Measurements from ENCODE around the gene MERTK. TPM values are rescaled to one million over a fixed set of nuclear protein-coding genes. Genes with fewer than 3 reads are reported as not detected.
"Not testable (repeated sequence)": the region's sequence is repeated elsewhere in the genome, so short reads cannot be mapped to it uniquely, and the experiment has no call there.

The MERTK gene
- total RNA-seq (2014; rRNA removed; shearing (Covaris generic); ENCODE audit: low replicate concordance): not detected in 2 replicates

GRCh38 chr2:111897924-111898702, at the start of gene MERTK:
MERTK (plus strand) TSS chr2:111898607; CDS start chr2:111898736, 129 bp downstream.
- Histone ChIP-seq H3K4me1 (ENCODE audit: low read length) (no peaks in the 10 kb centered on the region), H3K79me2 (ENCODE audit: low read length) (no peaks in the 10 kb centered on the region), H3K4me2 (ENCODE audit: low read depth, low read length, poor library complexity, severe bottlenecking) (no peak within 1 kb of the TSS), H2AFZ (ENCODE audit: low read length) (no peak within 1 kb of the TSS), H3K9me3 (ENCODE audit: low read length) (no peaks in the 10 kb centered on the region), H3K9ac (ENCODE audit: low read length) (no peak within 1 kb of the TSS), H3K9me2 (replicated peaks; ENCODE audit: insufficient read depth, low read length) (no peaks in the 10 kb centered on the region), H3K27me3 (ENCODE audit: low read length) (no peaks in the 10 kb centered on the region), H3K4me3 (ENCODE audit: low read length) (no peak within 1 kb of the TSS), H3K36me3 (ENCODE audit: insufficient read depth, low read length) (no peaks in the 10 kb centered on the region), H4K20me1 (ENCODE audit: insufficient read depth, low read depth, low read length) (no peaks in the 10 kb centered on the region), H3K27ac (ENCODE audit: low read length) (no peak within 1 kb of the TSS)
- DNase-seq: no peak

GRCh38 chr2:111850646-111851045, 47.8 kb upstream of the MERTK start:
- not testable (repeated sequence) for DNase-seq; H3K4me2 ChIP-seq (ENCODE audit: low read depth, low read length, poor library complexity, severe bottlenecking); H3K4me1 ChIP-seq (ENCODE audit: low read length); H3K79me2 ChIP-seq (ENCODE audit: low read length); H3K9me2 ChIP-seq (replicated peaks; ENCODE audit: insufficient read depth, low read length); H4K20me1 ChIP-seq (ENCODE audit: insufficient read depth, low read depth, low read length); H3K27ac ChIP-seq (ENCODE audit: low read length); H3K36me3 ChIP-seq (ENCODE audit: insufficient read depth, low read length); H3K27me3 ChIP-seq (ENCODE audit: low read length); H3K4me3 ChIP-seq (ENCODE audit: low read length); H3K9me3 ChIP-seq (ENCODE audit: low read length); H3K9ac ChIP-seq (ENCODE audit: low read length); H2AFZ ChIP-seq (ENCODE audit: low read length)

GRCh38 chr2:111852544-111852943, 45.9 kb upstream of the MERTK start:
- not testable (repeated sequence) for H3K9me2 ChIP-seq (replicated peaks; ENCODE audit: insufficient read depth, low read length); H3K4me3 ChIP-seq (ENCODE audit: low read length); H3K9me3 ChIP-seq (ENCODE audit: low read length); H2AFZ ChIP-seq (ENCODE audit: low read length); H3K27me3 ChIP-seq (ENCODE audit: low read length); H3K4me1 ChIP-seq (ENCODE audit: low read length); H4K20me1 ChIP-seq (ENCODE audit: insufficient read depth, low read depth, low read length); H3K79me2 ChIP-seq (ENCODE audit: low read length); H3K9ac ChIP-seq (ENCODE audit: low read length); H3K27ac ChIP-seq (ENCODE audit: low read length); H3K36me3 ChIP-seq (ENCODE audit: insufficient read depth, low read length); H3K4me2 ChIP-seq (ENCODE audit: low read depth, low read length, poor library complexity, severe bottlenecking); DNase-seq

GRCh38 chr2:111860005-111860404, 38.4 kb upstream of the MERTK start:
- not testable (repeated sequence) for DNase-seq; H3K9ac ChIP-seq (ENCODE audit: low read length); H3K27ac ChIP-seq (ENCODE audit: low read length); H4K20me1 ChIP-seq (ENCODE audit: insufficient read depth, low read depth, low read length); H3K4me1 ChIP-seq (ENCODE audit: low read length); H3K4me2 ChIP-seq (ENCODE audit: low read depth, low read length, poor library complexity, severe bottlenecking); H3K9me3 ChIP-seq (ENCODE audit: low read length); H2AFZ ChIP-seq (ENCODE audit: low read length); H3K4me3 ChIP-seq (ENCODE audit: low read length); H3K36me3 ChIP-seq (ENCODE audit: insufficient read depth, low read length); H3K79me2 ChIP-seq (ENCODE audit: low read length); H3K27me3 ChIP-seq (ENCODE audit: low read length); H3K9me2 ChIP-seq (replicated peaks; ENCODE audit: insufficient read depth, low read length)

GRCh38 chr2:111865124-111865523, 33.3 kb upstream of the MERTK start:
- DNase-seq; H3K36me3 ChIP-seq (ENCODE audit: insufficient read depth, low read length); H2AFZ ChIP-seq (ENCODE audit: low read length); H4K20me1 ChIP-seq (ENCODE audit: insufficient read depth, low read depth, low read length); H3K79me2 ChIP-seq (ENCODE audit: low read length); H3K9ac ChIP-seq (ENCODE audit: low read length); H3K27me3 ChIP-seq (ENCODE audit: low read length); H3K4me2 ChIP-seq (ENCODE audit: low read depth, low read length, poor library complexity, severe bottlenecking); H3K4me1 ChIP-seq (ENCODE audit: low read length); H3K9me2 ChIP-seq (replicated peaks; ENCODE audit: insufficient read depth, low read length); H3K4me3 ChIP-seq (ENCODE audit: low read length); H3K9me3 ChIP-seq (ENCODE audit: low read length); H3K27ac ChIP-seq (ENCODE audit: low read length): not testable (repeated sequence)

- H3K36me3 ChIP-seq (ENCODE audit: insufficient read depth, low read length): peaks cover 20% of the 10 kb centered on the region; the same call in 1 of the 2 replicates
Observed at GRCh38 chr2:111872806-111873205, 25.6 kb upstream of the MERTK start.

GRCh38 chr2:111883661-111884591, 14.5 kb upstream of the MERTK start, which contains the start of gene ANAPC1:
ANAPC1 (minus strand) TSS chr2:111884193; CDS start chr2:111880825, 3,368 bp downstream.
- no peaks in the 10 kb centered on the region; the same call in 1 of the 2 replicates for H3K36me3 ChIP-seq (ENCODE audit: insufficient read depth, low read length)
- H3K4me1 ChIP-seq (ENCODE audit: low read length): peaks cover 17% of the 10 kb centered on the region
- H3K79me2 ChIP-seq (ENCODE audit: low read length): peaks cover 30% of the 10 kb centered on the region
- H3K9me3 ChIP-seq (ENCODE audit: low read length): no peaks in the 10 kb centered on the region
- H3K9ac ChIP-seq (ENCODE audit: low read length): peak within 1 kb of the TSS; percentile 98
- H3K27me3 ChIP-seq (ENCODE audit: low read length): no peaks in the 10 kb centered on the region
- H3K4me2 ChIP-seq (ENCODE audit: low read depth, low read length, poor library complexity, severe bottlenecking): peak within 1 kb of the TSS; percentile 92
- peak within 1 kb of the TSS; percentile 77 for H3K27ac ChIP-seq (ENCODE audit: low read length)
- H3K9me2 ChIP-seq (replicated peaks; ENCODE audit: insufficient read depth, low read length): no peaks in the 10 kb centered on the region
- H2AFZ ChIP-seq (ENCODE audit: low read length): peak within 1 kb of the TSS; percentile 38
- H4K20me1 ChIP-seq (ENCODE audit: insufficient read depth, low read depth, low read length): no peaks in the 10 kb centered on the region
- H3K4me3 ChIP-seq (ENCODE audit: low read length): peak within 1 kb of the TSS; percentile 100
- DNase-seq: peak; percentile 96

More at GRCh38 chr2:111872806-111873205, 25.6 kb upstream of the MERTK start:
- H3K27ac ChIP-seq (ENCODE audit: low read length); H3K27me3 ChIP-seq (ENCODE audit: low read length); H2AFZ ChIP-seq (ENCODE audit: low read length); H3K9me3 ChIP-seq (ENCODE audit: low read length); H3K4me1 ChIP-seq (ENCODE audit: low read length); H3K4me3 ChIP-seq (ENCODE audit: low read length); H3K4me2 ChIP-seq (ENCODE audit: low read depth, low read length, poor library complexity, severe bottlenecking); H4K20me1 ChIP-seq (ENCODE audit: insufficient read depth, low read depth, low read length); H3K9me2 ChIP-seq (replicated peaks; ENCODE audit: insufficient read depth, low read length); DNase-seq; H3K9ac ChIP-seq (ENCODE audit: low read length): not testable (repeated sequence)
- peaks cover 28% of the 10 kb centered on the region for H3K79me2 ChIP-seq (ENCODE audit: low read length)

GRCh38 chr2:111884592-111884964, 13.8 kb upstream of the MERTK start:
- no peak for DNase-seq
- no peaks in the 10 kb centered on the region for H3K9me3 ChIP-seq (ENCODE audit: low read length)

More at GRCh38 chr2:111884592-111884964, 13.8 kb upstream of the MERTK start:
- H4K20me1 ChIP-seq (ENCODE audit: insufficient read depth, low read depth, low read length): no peaks in the 10 kb centered on the region
- H3K4me3 ChIP-seq (ENCODE audit: low read length): peak overlapping the region; percentile 100
- H3K27me3 ChIP-seq (ENCODE audit: low read length): no peaks in the 10 kb centered on the region
- no peaks in the 10 kb centered on the region; the same call in 1 of the 2 replicates for H3K36me3 ChIP-seq (ENCODE audit: insufficient read depth, low read length)
- H3K4me1 ChIP-seq (ENCODE audit: low read length): peaks cover 17% of the 10 kb centered on the region
- no peaks in the 10 kb centered on the region for H3K9me2 ChIP-seq (replicated peaks; ENCODE audit: insufficient read depth, low read length)
- H3K27ac ChIP-seq (ENCODE audit: low read length): peak overlapping the region; percentile 77
- H2AFZ ChIP-seq (ENCODE audit: low read length): peak overlapping the region; percentile 38; the same call in 1 of the 2 replicates
- H3K79me2 ChIP-seq (ENCODE audit: low read length): peaks cover 30% of the 10 kb centered on the region
- peak overlapping the region; percentile 92 for H3K4me2 ChIP-seq (ENCODE audit: low read depth, low read length, poor library complexity, severe bottlenecking)
- H3K9ac ChIP-seq (ENCODE audit: low read length): peak overlapping the region; percentile 98
